GM12891 (cell line): Measurements from ENCODE around the gene MRPL3.

Experiments used
- POLR2A ChIP-seq: IDR thresholded peaks from 2 replicates; pipeline ENCODE4 v1.6.1; 2011; ENCODE audit warnings: low read depth, low read length, control low read depth
- POLR2AphosphoS5 ChIP-seq: IDR thresholded peaks from 2 replicates; pipeline ENCODE4 v1.6.1; 2011; ENCODE audit warnings: low read depth, low read length, control low read depth
- TAF1 ChIP-seq: IDR thresholded peaks from 2 replicates; pipeline ENCODE4 v1.6.1; 2011; ENCODE audit warnings: low read depth, low read length, control low read depth

GRCh38 chr3:131480116-131480515, 22.7 kb downstream of the MRPL3 start:
- TF ChIP-seq POLR2AphosphoS5 (no peak), POLR2A (no peak), TAF1 (no peak)
